Thyroid gland (tissue), 4 donors: Measurements from ENCODE around the gene CROCC2. TPM values are rescaled to one million over a fixed set of nuclear protein-coding genes. Genes with fewer than 3 reads are reported as not detected.

Source experiments
- DNase-seq, 2 donors: peaks; one replicate each; pipeline ENCODE4 v3.0.0-alpha.2; 2019
- H3K27ac ChIP-seq, 3 donors: fragments of 200-600 bp; sonication (generic); 1 replicate in 2 of 3; 2 replicates in 1 of 3; pipeline ENCODE4 v1.5.1; 2016 to 2019; ENCODE audit warnings: mild to moderate bottlenecking in 1 of 3, moderate library complexity in 1 of 3
- H3K27me3 ChIP-seq: fragments of 200-600 bp; sonication (generic); one replicate; pipeline ENCODE4 v1.5.1; 2019
- H3K36me3 ChIP-seq, 2 donors: fragments of 200-600 bp; sonication (generic); one replicate each; pipeline ENCODE4 v1.5.1; 2016 to 2019
- H3K4me1 ChIP-seq, 2 donors: fragments of 200-600 bp; sonication (generic); one replicate each; pipeline ENCODE4 v1.5.1; 2017 to 2019
- H3K4me3 ChIP-seq, 3 donors: fragments of 200-600 bp; sonication (generic); replicated peaks in 1 of 3; 1 replicate in 2 of 3; 2 replicates in 1 of 3; pipeline ENCODE4 v1.5.1; 2016; ENCODE audit warnings: mild to moderate bottlenecking in 1 of 3
- H3K9me3 ChIP-seq: fragments of 200-600 bp; sonication (generic); one replicate; pipeline ENCODE4 v1.5.1; 2017
- POLR2A ChIP-seq, 2 donors: fragments of 450-650 bp; IDR thresholded peaks; one replicate each; pipeline ENCODE4 v1.6.1; 2017; ENCODE audit warnings: antibody characterized with exemption in 2 of 2, mild to moderate bottlenecking in 2 of 2, moderate library complexity in 1 of 2
- WGBS, 2 donors: methylation state at CpG; one replicate each; pipeline ENCODE4 v1.1.5; 2017; 5-methylcytosine and 5-hydroxymethylcytosine counted together
- intact Hi-C: fragments of 100-400 bp; cut with DNase I; formaldehyde crosslinking; loops from one replicate; pipeline ENCODE4 v1.15.1; 2023
- total RNA-seq, 4 donors: library from RNA; depleted of rRNA; stranded (reverse); fragments of >200 nt; gene quantifications; one replicate each; pipeline ENCODE4 v1.2.3, GENCODE V29; 2016
- TF ChIP-seq, protein P1 (sequence below), 6 experiments: fragments of 200-600 bp in 3 of 6; fragments of 450-650 bp in 3 of 6; sonication (generic) in 3 of 6; IDR thresholded peaks; one replicate each; pipeline ENCODE4 v1.5.1; 2016 to 2019; ENCODE audit warnings: antibody characterized with exemption in 6 of 6, mild to moderate bottlenecking in 2 of 6, inconsistent platforms in 1 of 6, moderate library complexity in 1 of 6

The CROCC2 gene
- total RNA-seq, 4 donors from 2014 or later = not detected

DNA sequence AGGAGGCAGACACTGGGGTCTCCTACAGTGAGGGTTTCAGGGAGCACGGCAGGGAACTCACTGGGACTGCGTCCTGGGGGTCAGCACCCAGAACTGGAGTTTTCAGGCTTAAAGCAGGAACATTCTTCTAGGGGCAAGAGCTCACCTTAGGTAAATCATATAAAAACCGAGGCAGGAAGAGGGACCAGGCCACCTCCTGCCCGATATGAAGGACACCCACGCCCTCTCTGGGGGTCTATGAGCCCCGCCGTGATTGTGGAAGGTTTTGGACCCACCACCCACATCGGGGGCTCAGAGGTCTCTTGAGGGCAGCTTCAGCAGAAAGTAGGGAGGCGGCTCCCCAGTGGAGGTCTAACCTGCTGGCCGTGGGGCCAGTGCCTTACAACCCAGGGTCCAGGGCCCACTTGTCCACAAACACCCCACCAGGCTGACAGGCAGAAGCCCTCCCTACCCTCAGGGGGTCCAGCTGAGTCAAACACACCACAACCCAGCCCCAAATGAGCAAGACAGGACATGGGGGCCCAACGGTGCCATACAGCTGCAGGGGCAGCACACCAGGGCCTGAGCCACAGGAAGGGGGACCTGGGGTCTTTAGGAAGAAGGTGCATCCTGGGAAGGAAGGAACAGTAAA lies 25.3 kb downstream of the CROCC2 start:
- no peaks in the 10 kb centered on the region for H3K4me1 ChIP-seq
- no peaks in the 10 kb centered on the region for H3K9me3 ChIP-seq
- intact Hi-C loops = no loop called here
- H3K27me3 ChIP-seq = no peaks in the 10 kb centered on the region
- no peak for DNase-seq
- WGBS, 2 donors = 88 to 92% methylated on average over 9 to 11 of the region's 11 CpGs
- no peaks in the 10 kb centered on the region for H3K36me3 ChIP-seq
- H3K27ac ChIP-seq = no peak overlapping the region
- no peak overlapping the region for H3K4me3 ChIP-seq
- TF ChIP-seq, protein P1, sequence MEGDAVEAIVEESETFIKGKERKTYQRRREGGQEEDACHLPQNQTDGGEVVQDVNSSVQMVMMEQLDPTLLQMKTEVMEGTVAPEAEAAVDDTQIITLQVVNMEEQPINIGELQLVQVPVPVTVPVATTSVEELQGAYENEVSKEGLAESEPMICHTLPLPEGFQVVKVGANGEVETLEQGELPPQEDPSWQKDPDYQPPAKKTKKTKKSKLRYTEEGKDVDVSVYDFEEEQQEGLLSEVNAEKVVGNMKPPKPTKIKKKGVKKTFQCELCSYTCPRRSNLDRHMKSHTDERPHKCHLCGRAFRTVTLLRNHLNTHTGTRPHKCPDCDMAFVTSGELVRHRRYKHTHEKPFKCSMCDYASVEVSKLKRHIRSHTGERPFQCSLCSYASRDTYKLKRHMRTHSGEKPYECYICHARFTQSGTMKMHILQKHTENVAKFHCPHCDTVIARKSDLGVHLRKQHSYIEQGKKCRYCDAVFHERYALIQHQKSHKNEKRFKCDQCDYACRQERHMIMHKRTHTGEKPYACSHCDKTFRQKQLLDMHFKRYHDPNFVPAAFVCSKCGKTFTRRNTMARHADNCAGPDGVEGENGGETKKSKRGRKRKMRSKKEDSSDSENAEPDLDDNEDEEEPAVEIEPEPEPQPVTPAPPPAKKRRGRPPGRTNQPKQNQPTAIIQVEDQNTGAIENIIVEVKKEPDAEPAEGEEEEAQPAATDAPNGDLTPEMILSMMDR (IDR thresholded peaks at IDR 0.05) = no peak
- no peak for TF ChIP-seq POLR2A (IDR thresholded peaks at IDR 0.05)

DNA sequence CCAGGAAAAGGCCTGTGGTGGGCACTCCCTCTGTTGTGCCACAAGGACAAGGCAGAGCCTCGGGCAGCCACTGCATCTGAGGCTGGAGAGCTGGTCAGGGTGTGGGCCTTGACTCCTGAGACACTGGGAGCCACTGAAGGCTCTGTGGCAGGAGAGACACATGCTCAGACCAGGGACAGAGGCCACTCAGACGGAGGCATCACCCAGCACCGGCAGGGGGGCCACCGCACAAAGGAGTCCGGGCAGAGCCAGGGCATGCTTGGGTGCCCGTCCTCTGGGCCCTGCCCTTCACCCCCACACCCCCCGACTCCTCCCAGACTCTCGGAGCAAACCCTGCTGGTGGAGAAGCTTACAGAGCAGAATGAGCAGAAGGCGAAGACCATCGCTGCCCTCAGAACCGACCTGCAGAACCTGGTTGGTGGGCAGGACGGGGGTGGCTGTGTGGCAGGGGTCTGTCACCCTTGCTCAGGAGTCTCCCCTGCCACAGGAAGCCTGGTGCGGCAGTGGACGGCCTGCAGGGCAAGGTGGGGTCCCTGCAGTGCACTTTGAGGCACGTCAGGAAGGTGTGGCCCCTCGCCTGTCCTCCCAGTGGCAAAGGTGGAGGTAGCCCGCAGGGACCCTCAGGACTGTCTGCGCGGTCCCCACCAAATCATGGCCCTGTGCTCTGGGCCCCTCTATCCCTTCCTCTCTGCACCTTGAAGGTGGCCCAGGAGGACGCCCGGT lies 26.0 kb downstream of the CROCC2 start:
- H3K27me3 ChIP-seq = no peaks in the 10 kb centered on the region
- no peak for TF ChIP-seq POLR2A (IDR thresholded peaks at IDR 0.05)
- TF ChIP-seq, protein P1 (IDR thresholded peaks at IDR 0.05) = no peak
- no peaks in the 10 kb centered on the region for H3K9me3 ChIP-seq
- H3K36me3 ChIP-seq = no peaks in the 10 kb centered on the region
- WGBS, 2 donors = 89 to 90% methylated on average over 2 to 11 of the region's 21 CpGs
- H3K4me3 ChIP-seq = no peak overlapping the region
- H3K27ac ChIP-seq = no peak overlapping the region
- H3K4me1 ChIP-seq = no peaks in the 10 kb centered on the region
- intact Hi-C loops = no loop called here
- no peak for DNase-seq

DNA sequence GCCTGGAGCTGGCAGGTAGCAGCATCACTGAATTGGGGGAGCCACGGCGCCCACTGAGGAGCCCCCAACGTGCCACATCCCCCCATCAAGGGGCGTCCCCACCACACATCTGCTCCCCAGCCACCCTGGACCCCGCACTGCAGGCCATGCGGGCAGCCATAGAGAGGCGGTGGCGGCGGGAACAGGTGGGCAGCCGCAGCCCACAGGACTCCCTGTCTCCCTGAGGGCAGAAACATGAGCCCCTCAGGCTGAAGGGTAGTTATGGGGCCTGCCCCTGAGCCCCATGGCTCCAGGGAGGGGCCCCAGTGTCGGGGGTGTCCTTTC lies 26.6 kb downstream of the CROCC2 start:
- no peak for DNase-seq
- Histone ChIP-seq H3K4me1 (no peaks in the 10 kb centered on the region), H3K27me3 (no peaks in the 10 kb centered on the region), H3K9me3 (no peaks in the 10 kb centered on the region), H3K27ac (no peak overlapping the region), H3K4me3 (no peak overlapping the region), H3K36me3 (no peaks in the 10 kb centered on the region)
- no peak for TF ChIP-seq POLR2A (IDR thresholded peaks at IDR 0.05)
- TF ChIP-seq, protein P1 (IDR thresholded peaks at IDR 0.05) = no peak
- WGBS, 2 donors = 60 to 94% methylated on average over 1 to 8 of the region's 11 CpGs
- intact Hi-C loops = no loop called here

DNA sequence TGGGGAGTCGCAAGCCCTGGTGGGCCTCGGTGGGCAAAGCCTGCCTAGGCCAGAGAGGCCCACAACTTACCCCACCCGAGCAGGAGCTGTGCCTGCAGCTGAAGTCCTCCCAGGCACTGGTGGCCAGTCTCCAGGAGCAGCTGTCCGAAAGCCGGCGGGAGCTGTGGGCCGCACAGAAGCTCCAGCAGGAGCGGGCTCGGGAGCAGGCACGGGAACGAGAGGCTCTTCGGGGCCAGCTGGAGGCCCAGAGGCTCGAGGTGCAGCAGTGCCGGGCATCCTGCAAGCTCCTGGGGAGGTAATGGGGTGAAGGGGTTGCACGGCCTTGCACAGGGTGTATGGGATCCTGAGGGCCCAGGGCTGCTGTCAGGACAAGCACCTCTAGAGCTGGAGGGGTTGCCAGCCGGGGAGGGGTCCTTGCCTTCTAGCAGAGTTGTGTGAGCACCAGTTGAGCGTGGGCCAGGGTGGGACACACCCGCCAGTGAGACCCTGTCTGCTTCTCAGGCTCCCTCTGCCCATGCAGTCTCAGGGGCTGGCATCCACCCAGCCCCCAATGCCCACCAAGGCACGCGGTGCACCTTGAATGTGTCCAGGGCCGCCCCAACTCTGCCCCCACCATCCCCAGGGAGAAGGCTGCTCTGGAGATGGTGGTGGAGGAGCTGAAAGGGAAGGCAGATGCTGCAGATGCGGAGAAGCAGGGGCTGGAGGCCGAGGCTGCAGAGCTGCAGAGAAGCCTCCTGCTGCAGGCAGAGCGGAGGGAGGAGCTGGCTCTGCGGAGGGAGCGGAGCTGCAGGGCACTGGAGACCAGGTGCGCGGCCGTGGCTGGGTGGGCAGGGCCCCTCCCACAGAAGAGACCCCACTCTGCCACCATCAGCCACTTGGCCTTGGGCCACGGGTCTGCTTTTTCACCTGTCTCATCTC lies 27.2 kb downstream of the CROCC2 start:
- H3K4me1 ChIP-seq = no peaks in the 10 kb centered on the region
- no peaks in the 10 kb centered on the region for H3K27me3 ChIP-seq
- no peak for DNase-seq
- WGBS, 2 donors = 83 to 86% methylated on average over 16 to 28 of the region's 30 CpGs
- H3K4me3 ChIP-seq = no peak overlapping the region
- intact Hi-C loops = no loop called here
- no peaks in the 10 kb centered on the region for H3K9me3 ChIP-seq
- H3K36me3 ChIP-seq = no peaks in the 10 kb centered on the region
- TF ChIP-seq POLR2A (IDR thresholded peaks at IDR 0.05) = no peak
- TF ChIP-seq, protein P1 (IDR thresholded peaks at IDR 0.05) = no peak
- H3K27ac ChIP-seq = no peak overlapping the region
